H7 (cell line): ENCODE measurements around the gene CYTL1. TPM values are rescaled to one million over a fixed set of nuclear protein-coding genes. Genes with fewer than 3 reads are reported as not detected.
"Not testable (repeated sequence)": the region's sequence is repeated elsewhere in the genome, so short reads cannot be mapped to it uniquely, and the experiment has no call there.

Source experiments
- DNase-seq: peaks from one replicate; pipeline ENCODE4 v3.0.0; 2012
- H3K27me3 ChIP-seq: 2 replicates; pipeline ENCODE4 v1.6.0; 2011; ENCODE audit warnings: mild to moderate bottlenecking, low read length; ENCODE audit not compliant: control insufficient read depth, insufficient read depth
- H3K36me3 ChIP-seq: replicated peaks from 2 replicates; pipeline ENCODE4 v1.5.1; 2011; ENCODE audit warnings: low read length; ENCODE audit not compliant: control insufficient read depth, insufficient read depth
- H3K4me3 ChIP-seq: 2 replicates; pipeline ENCODE4 v1.5.1; 2011; ENCODE audit warnings: low read depth, mild to moderate bottlenecking, control low read depth, low read length, moderate library complexity; ENCODE audit not compliant: insufficient read depth
- total RNA-seq: library from RNA; depleted of rRNA; stranded (reverse); fragments of >200 nt; shearing (Covaris generic); gene quantifications from 2 replicates; pipeline ENCODE4 v1.2.3, GENCODE V29; 2014

CYTL1 gene
- total RNA-seq, 1 experiment from 2014 or later = 1.5 TPM

- not testable (repeated sequence) for H3K27me3 ChIP-seq, H3K36me3 ChIP-seq, H3K4me3 ChIP-seq, DNase-seq
Measured at GRCh38 chr4:5001641-5002040, 17.6 kb downstream of the CYTL1 start.

- H3K27me3 ChIP-seq, H3K36me3 ChIP-seq, DNase-seq, H3K4me3 ChIP-seq: not testable (repeated sequence)
Measured at GRCh38 chr4:4996935-4997334, 22.3 kb downstream of the CYTL1 start.

- H3K27me3 ChIP-seq = peaks cover 3% of the 10 kb centered on the region; the same call in 1 of the 2 replicates
- no peak overlapping the region for H3K4me3 ChIP-seq
- no peak for DNase-seq
- H3K36me3 ChIP-seq = no peaks in the 10 kb centered on the region
Measured at GRCh38 chr4:4995908-4996265, 23.4 kb downstream of the CYTL1 start.

GRCh38 chr4:4995103-4995907 lies 24.0 kb downstream of the CYTL1 start:
- Histone ChIP-seq H3K36me3 (no peaks in the 10 kb centered on the region), H3K4me3 (no peak overlapping the region), H3K27me3 (peaks cover 3% of the 10 kb centered on the region; the same call in 1 of the 2 replicates)
- peak; percentile 91 for DNase-seq

- H3K4me3 ChIP-seq = no peak overlapping the region
- DNase-seq = no peak
- peaks cover 3% of the 10 kb centered on the region; the same call in 1 of the 2 replicates for H3K27me3 ChIP-seq
- no peaks in the 10 kb centered on the region for H3K36me3 ChIP-seq
Measured at GRCh38 chr4:4994312-4995097, 24.8 kb downstream of the CYTL1 start.

GRCh38 chr4:4992833-4993232 lies 26.4 kb downstream of the CYTL1 start:
- no peak for DNase-seq
- Histone ChIP-seq H3K36me3 (no peaks in the 10 kb centered on the region), H3K27me3 (peaks cover 3% of the 10 kb centered on the region; the same call in 1 of the 2 replicates), H3K4me3 (no peak overlapping the region)

GRCh38 chr4:4991541-4992099 lies 27.6 kb downstream of the CYTL1 start:
- no peak for DNase-seq
- Histone ChIP-seq H3K27me3 (peaks cover 3% of the 10 kb centered on the region; the same call in 1 of the 2 replicates), H3K36me3 (no peaks in the 10 kb centered on the region), H3K4me3 (no peak overlapping the region)

GRCh38 chr4:4990857-4991540 lies 28.3 kb downstream of the CYTL1 start:
- no peak overlapping the region for H3K4me3 ChIP-seq
- H3K36me3 ChIP-seq = no peaks in the 10 kb centered on the region
- DNase-seq = no peak

GRCh38 chr4:4990329-4990728 lies 28.9 kb downstream of the CYTL1 start:
- no peak overlapping the region for H3K4me3 ChIP-seq
- no peak for DNase-seq
- peaks cover 3% of the 10 kb centered on the region; the same call in 1 of the 2 replicates for H3K27me3 ChIP-seq
- H3K36me3 ChIP-seq = no peaks in the 10 kb centered on the region

More at GRCh38 chr4:4990857-4991540, 28.3 kb downstream of the CYTL1 start:
- H3K27me3 ChIP-seq = peaks cover 3% of the 10 kb centered on the region; the same call in 1 of the 2 replicates

- no peak for DNase-seq
- no peak overlapping the region for H3K4me3 ChIP-seq
- H3K36me3 ChIP-seq = no peaks in the 10 kb centered on the region
- H3K27me3 ChIP-seq = no peaks in the 10 kb centered on the region
Measured at GRCh38 chr4:4989083-4989622, 30.1 kb downstream of the CYTL1 start.

- H3K27me3 ChIP-seq = no peaks in the 10 kb centered on the region
- no peak for DNase-seq
- no peak overlapping the region for H3K4me3 ChIP-seq
- no peaks in the 10 kb centered on the region for H3K36me3 ChIP-seq
Measured at GRCh38 chr4:4987656-4988055, 31.6 kb downstream of the CYTL1 start.

- DNase-seq = no peak
- Histone ChIP-seq H3K27me3 (no peaks in the 10 kb centered on the region), H3K4me3 (no peak overlapping the region)
Measured at GRCh38 chr4:4986841-4987240, 32.4 kb downstream of the CYTL1 start.

GRCh38 chr4:4985844-4986243 lies 33.4 kb downstream of the CYTL1 start:
- Histone ChIP-seq H3K4me3 (no peak overlapping the region), H3K27me3 (no peaks in the 10 kb centered on the region), H3K36me3 (no peaks in the 10 kb centered on the region)
- DNase-seq = peak; percentile 68

More at GRCh38 chr4:4986841-4987240, 32.4 kb downstream of the CYTL1 start:
- no peaks in the 10 kb centered on the region for H3K36me3 ChIP-seq

GRCh38 chr4:4985036-4985435 lies 34.2 kb downstream of the CYTL1 start:
- no peak for DNase-seq
- Histone ChIP-seq H3K4me3 (no peak overlapping the region), H3K36me3 (no peaks in the 10 kb centered on the region), H3K27me3 (no peaks in the 10 kb centered on the region)
